ENCODE results near the gene F8.
"Not testable (repeated sequence)": the region's sequence is repeated elsewhere in the genome, so short reads cannot be mapped to it uniquely, and the experiment has no call there.

The F8 gene

GRCh38 chrX:155028877-155029291 lies 6.4 kb upstream of the F8 start:
- no peak for DNase-seq

GRCh38 chrX:155028129-155028528 lies 5.6 kb upstream of the F8 start:
- DNase-seq = peak in 1 of 2 donors; percentile 6

- peak; percentile 1 to 22 for DNase-seq
Measured at GRCh38 chrX:155027509-155028066, 5.1 kb upstream of the F8 start.

GRCh38 chrX:155026727-155027508 lies 4.4 kb upstream of the F8 start, which contains the start of gene FUNDC2:
TSS of gene FUNDC2 (plus strand) at chrX:155026844. CDS start at chrX:155026939, 95 bp downstream.
- DNase-seq = peak; percentile 96 to 98

GRCh38 chrX:155026420-155026726 lies 3.9 kb upstream of the F8 start:
- no peak for DNase-seq

- no peak for DNase-seq
Measured at GRCh38 chrX:155023907-155024833, 1.6 kb upstream of the F8 start.

- DNase-seq = no peak
Measured at GRCh38 chrX:155020591-155020990, 1.9 kb downstream of the F8 start.

- no peak for DNase-seq
Measured at GRCh38 chrX:155009994-155010472, 12.5 kb downstream of the F8 start.

- not testable (repeated sequence) for DNase-seq
Measured at GRCh38 chrX:155008578-155008977, 13.9 kb downstream of the F8 start.

- not testable (repeated sequence) for DNase-seq
Measured at GRCh38 chrX:155006913-155007671, 15.4 kb downstream of the F8 start.

GRCh38 chrX:155006379-155006778 lies 16.1 kb downstream of the F8 start:
- not testable (repeated sequence) for DNase-seq

GRCh38 chrX:155005190-155005589 lies 17.3 kb downstream of the F8 start:
- no peak for DNase-seq

GRCh38 chrX:155001873-155002272 lies 20.6 kb downstream of the F8 start:
- DNase-seq = no peak

GRCh38 chrX:155000841-155001240 lies 21.7 kb downstream of the F8 start:
- no peak for DNase-seq

GRCh38 chrX:154998204-154998880 lies 24.2 kb downstream of the F8 start:
- DNase-seq = no peak

- no peak for DNase-seq
Measured at GRCh38 chrX:154991476-154991875, 31.0 kb downstream of the F8 start.

GRCh38 chrX:154991039-154991438 lies 31.5 kb downstream of the F8 start:
- no peak for DNase-seq

- no peak for DNase-seq
Measured at GRCh38 chrX:154990496-154990895, 32.0 kb downstream of the F8 start.

GRCh38 chrX:154988719-154989118 lies 33.8 kb downstream of the F8 start:
- DNase-seq = no peak

- DNase-seq = no peak
Measured at GRCh38 chrX:154987940-154988339, 34.6 kb downstream of the F8 start.

GRCh38 chrX:154986826-154987575 lies 35.5 kb downstream of the F8 start:
- DNase-seq = no peak

- DNase-seq = no peak
Measured at GRCh38 chrX:154981116-154981411, 41.5 kb downstream of the F8 start.

All from CD4-positive, alpha-beta T cell treated with Interleukin-1 beta for 1 hour (primary cell).